Astrocyte of the spinal cord (primary cell): ENCODE results near the gene CACNA1C.

Source experiments
- DNase-seq: peaks from one replicate; pipeline ENCODE4 v3.0.0; 2011; ENCODE audit warnings: low read depth, low spot score
- H3K4me3 ChIP-seq: 2 replicates; pipeline ENCODE4 v1.5.1; 2011; ENCODE audit warnings: low read depth, mild to moderate bottlenecking, low read length, moderate library complexity
- in situ Hi-C: cut with HindIII; loops from 2 replicates; pipeline ENCODE4 v1.10.0; 2017; ENCODE audit warnings: low sequenced_read_pairs
- TF ChIP-seq, protein P1 (sequence below): IDR thresholded peaks from 2 replicates; pipeline ENCODE4 v1.5.1; 2012; ENCODE audit warnings: low read depth, mild to moderate bottlenecking, low read length, inconsistent platforms

The CACNA1C gene

GRCh38 chr12:2179953-2180736 lies 127.4 kb downstream of the CACNA1C start:
- TF ChIP-seq, protein P1, sequence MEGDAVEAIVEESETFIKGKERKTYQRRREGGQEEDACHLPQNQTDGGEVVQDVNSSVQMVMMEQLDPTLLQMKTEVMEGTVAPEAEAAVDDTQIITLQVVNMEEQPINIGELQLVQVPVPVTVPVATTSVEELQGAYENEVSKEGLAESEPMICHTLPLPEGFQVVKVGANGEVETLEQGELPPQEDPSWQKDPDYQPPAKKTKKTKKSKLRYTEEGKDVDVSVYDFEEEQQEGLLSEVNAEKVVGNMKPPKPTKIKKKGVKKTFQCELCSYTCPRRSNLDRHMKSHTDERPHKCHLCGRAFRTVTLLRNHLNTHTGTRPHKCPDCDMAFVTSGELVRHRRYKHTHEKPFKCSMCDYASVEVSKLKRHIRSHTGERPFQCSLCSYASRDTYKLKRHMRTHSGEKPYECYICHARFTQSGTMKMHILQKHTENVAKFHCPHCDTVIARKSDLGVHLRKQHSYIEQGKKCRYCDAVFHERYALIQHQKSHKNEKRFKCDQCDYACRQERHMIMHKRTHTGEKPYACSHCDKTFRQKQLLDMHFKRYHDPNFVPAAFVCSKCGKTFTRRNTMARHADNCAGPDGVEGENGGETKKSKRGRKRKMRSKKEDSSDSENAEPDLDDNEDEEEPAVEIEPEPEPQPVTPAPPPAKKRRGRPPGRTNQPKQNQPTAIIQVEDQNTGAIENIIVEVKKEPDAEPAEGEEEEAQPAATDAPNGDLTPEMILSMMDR: no peak
- in situ Hi-C loops: no loop called here
- no peak overlapping the region for H3K4me3 ChIP-seq
- DNase-seq: peak; percentile 93

DNA sequence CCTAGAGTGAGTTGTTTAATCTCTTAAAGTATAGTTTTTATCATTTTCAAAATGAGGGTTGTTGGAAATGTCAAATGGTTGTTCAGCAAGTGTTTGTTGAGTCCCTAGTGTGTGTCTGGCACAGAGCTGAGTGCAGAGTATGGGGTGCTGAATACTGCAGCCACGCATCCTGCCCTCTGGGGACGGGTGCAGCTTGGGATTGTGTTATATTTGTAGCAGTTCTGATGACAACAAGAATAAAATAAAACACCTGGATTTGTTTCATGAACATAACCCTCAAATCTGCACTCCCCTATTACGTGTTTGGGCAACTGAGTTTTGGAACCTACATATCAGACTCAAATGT lies 127.9 kb downstream of the CACNA1C start:
- DNase-seq: no peak
- TF ChIP-seq, protein P1: no peak
- H3K4me3 ChIP-seq: no peak overlapping the region
- in situ Hi-C loops: no loop called here

DNA sequence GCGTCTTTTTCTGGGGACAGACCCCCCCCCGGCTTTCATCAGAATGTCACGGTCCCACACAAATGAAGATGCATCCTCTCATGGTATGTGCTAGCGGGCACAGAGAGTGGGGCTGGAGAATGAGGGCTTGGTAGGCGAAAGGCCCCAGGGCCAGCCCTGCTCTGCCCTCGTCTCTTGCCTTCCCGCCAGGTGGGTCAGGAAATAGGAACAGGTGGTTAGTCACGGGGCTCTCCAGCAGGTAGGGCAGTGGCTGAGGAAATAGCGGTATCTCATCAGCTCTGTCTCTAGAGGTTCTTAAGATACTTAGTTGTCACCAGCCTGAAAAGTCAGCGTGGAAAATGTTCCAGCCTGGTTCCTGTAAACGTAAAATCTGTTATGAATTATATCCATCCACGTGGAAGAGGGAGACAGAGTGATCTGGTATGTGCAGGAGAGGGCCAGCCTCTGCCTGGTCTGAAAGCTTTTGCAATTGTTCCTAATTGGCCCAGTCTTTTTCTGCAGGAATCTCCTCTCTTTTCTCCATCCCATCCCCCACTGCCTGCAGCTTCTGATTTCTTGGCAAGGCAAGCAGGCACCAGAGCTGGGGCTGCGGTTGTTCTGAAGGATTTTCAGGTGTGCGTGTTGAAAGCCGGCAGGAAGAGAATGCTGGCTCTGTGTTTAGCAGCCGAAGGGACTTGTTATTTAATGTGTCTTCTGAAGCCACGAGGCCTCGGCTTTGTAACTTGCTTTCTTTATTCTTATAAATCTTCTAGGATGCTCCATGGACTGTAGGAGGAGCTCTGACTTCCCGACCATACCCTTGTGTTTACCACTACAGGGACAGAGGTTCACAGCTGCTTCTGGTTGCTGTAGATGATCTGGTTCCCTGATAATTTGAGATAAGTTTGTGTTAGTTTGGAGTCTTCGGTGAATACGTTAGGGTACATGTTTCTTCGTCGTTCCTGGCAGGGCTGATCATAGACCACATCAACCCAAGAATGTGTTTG lies 131.1 kb downstream of the CACNA1C start:
- in situ Hi-C loops: no loop called here
- H3K4me3 ChIP-seq: no peak overlapping the region
- peak; percentile 59 for DNase-seq
- TF ChIP-seq, protein P1: peak; percentile 45

DNA sequence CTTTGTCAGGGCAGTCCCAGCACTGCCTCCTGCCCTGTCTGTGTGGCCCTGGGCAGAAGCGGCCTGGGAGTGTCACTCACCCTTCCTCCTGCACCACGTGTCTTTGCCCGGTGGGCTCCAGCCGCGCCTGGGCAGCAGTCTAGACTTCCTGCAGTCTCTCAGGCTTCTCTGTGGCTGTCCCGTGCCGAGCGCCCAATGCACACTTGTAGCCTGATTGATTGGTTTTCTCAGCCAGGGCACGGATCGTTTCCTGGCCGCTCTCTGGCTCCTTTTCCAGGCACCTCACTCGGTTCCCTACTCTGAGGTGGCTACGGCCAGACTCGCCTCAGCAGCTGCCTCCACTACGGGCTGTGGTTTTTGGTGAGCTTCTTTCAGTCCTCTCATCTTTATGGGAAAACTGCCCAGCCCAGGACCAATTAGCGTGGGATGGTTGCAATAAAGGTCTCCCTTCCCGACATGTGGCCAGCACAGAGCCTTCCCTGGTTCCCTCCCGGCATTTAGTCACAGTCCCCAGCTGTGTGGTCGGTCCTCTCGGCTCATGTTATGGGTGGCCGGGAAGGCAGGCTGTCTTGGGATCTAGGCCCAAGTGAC lies 133.1 kb downstream of the CACNA1C start:
- TF ChIP-seq, protein P1: no peak
- in situ Hi-C loops: no loop called here
- no peak for DNase-seq
- H3K4me3 ChIP-seq: no peak overlapping the region

DNA sequence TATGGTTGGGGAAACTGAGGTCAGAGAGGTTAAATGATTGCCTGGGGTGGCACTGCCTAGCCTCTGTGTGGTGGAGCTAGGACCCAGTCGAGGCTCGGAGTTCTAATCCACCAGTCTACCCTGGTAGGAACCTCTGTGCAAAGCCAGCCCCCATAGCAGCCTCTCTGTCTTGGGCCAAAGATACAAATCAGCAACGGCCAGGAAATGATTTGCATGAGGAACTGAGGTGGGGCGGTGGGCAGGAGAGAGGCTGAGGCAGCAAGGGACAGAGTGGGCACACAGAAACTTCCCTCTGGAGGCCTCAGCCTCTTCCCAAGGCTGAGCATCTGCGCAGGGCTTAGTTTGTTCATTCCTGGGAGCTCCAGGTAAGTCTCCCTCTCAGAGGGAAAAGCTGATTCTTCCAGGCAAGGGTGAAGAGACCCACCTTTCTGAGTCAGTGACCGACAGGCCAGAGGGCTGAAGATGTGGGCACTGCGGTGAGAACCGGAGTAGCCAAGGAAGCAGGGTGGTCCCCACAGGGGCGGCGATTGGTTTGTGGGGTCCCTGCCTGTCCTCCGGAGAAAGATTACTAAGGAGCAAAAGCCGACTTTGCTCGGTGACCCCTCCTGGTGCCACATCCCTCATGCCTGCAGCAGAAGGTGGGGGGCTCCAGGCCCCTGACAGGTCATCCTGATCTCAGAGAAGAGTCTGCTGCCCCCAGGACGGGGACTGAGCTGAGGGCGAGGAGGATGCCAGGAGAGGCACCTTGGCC lies 134.6 kb downstream of the CACNA1C start:
- TF ChIP-seq, protein P1: no peak
- in situ Hi-C loops: no loop called here
- no peak overlapping the region for H3K4me3 ChIP-seq
- DNase-seq: no peak

DNA sequence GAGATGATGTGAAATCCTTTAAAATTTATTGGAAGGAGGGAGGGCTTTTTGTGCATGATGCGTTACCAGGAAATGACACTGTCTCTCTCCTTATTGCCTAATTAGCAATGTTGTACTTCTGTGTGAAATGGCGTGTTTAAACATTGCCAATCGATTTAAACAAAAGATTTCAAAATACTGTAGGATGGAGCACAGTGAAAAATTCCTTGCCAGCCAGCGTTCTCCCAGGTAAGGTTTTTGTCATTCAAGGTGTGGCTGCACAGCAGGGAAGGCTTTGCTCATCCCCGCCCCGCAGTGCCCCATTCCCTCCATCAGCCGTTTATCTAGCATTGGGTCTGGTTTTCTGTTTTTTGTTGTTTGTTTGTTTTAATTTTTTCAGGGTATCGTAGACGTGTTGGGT lies 137.3 kb downstream of the CACNA1C start:
- in situ Hi-C loops: no loop called here
- H3K4me3 ChIP-seq: no peak overlapping the region
- TF ChIP-seq, protein P1: no peak
- DNase-seq: no peak
